K562 (cell line): Measurements from ENCODE around the gene ATP2A3. TPM values are rescaled to one million over a fixed set of nuclear protein-coding genes. Genes with fewer than 3 reads are reported as not detected.

Experiments
- ATAC-seq: fragments of 200-7000 bp; cut with Tn5 transposase; 3 replicates; pipeline ENCODE4 v1.9.1; 2020; ENCODE audit warnings: moderate library complexity
- BruUV-seq: library from RNA; stranded (reverse); fragments of 400-500 nt; replicated peaks from 2 replicates; lab custom pipeline; 2021; lab: Mats Ljungman, UMichigan
- CTCF ChIA-PET: fragments of 300-600 bp; formaldehyde crosslinking; extraction: SDS; loops from one replicate; lab custom pipeline; 2021; ENCODE audit warnings: low intra/inter-chr PET ratio; lab: Yijun Ruan, JAX
- POLR2A ChIA-PET: fragments of 300-600, 350-650 bp; sonication (Branson Sonifier 250); formaldehyde crosslinking; extraction: SDS; loops from one replicate; lab custom pipeline; 2021; ENCODE audit warnings: antibody characterized with exemption, inconsistent platforms; lab: Yijun Ruan, JAX
- DNase-seq, 4 experiments: peaks; one replicate each; pipeline versions ENCODE4 v3.0.0 to v3.0.0-alpha.2; 2011 to 2018; ENCODE audit warnings: low spot score in 3 of 4, mixed read lengths in 3 of 4; ENCODE audit errors: extremely low read depth in 1 of 4
- FAIRE-seq: peaks from 2 replicates; lab custom pipeline; 2011; peaks lifted over from hg19 to GRCh38; lab: Jason Lieb, UNC
- H2AFZ ChIP-seq: 2 replicates; pipeline ENCODE4 v1.6.0; 2011; ENCODE audit warnings: low read depth, low read length, control low read depth, inconsistent platforms
- H3K27ac ChIP-seq: fragments of 200-600 bp; 3 replicates; pipeline ENCODE4 v1.8.0; 2011; ENCODE audit warnings: low read depth, mild to moderate bottlenecking, control low read depth, inconsistent platforms, low read length, moderate library complexity, mixed read lengths; ENCODE audit errors: extremely low read depth
- H3K27me3 ChIP-seq, 2 experiments: fragments of 300-600 bp in 1 of 2; 2 replicates in 1 of 2; 3 replicates in 1 of 2; pipeline versions ENCODE4 v1.6.0 to v1.8.0; 2011; ENCODE audit warnings: inconsistent platforms in 2 of 2, low read length in 2 of 2, mild to moderate bottlenecking in 1 of 2, mixed read lengths in 1 of 2, moderate library complexity in 1 of 2; ENCODE audit not compliant: control insufficient read depth in 2 of 2, insufficient read depth in 2 of 2
- H3K36me3 ChIP-seq: fragments of 300-600 bp; 3 replicates; pipeline ENCODE4 v1.8.0; 2011; ENCODE audit warnings: mild to moderate bottlenecking, low read length, inconsistent platforms; ENCODE audit not compliant: control insufficient read depth, insufficient read depth
- H3K4me1 ChIP-seq, 2 experiments: fragments of 200-600 bp in 1 of 2; replicated peaks in 1 of 2; 2 replicates in 1 of 2; 3 replicates in 1 of 2; pipeline versions ENCODE4 v1.5.1 to v1.8.0; 2011; ENCODE audit warnings: inconsistent platforms in 2 of 2, low read length in 2 of 2, mild to moderate bottlenecking in 1 of 2, mixed read lengths in 1 of 2, moderate library complexity in 1 of 2; ENCODE audit not compliant: control insufficient read depth in 2 of 2, insufficient read depth in 2 of 2
- H3K4me2 ChIP-seq: 2 replicates; pipeline ENCODE4 v1.6.1; 2011; ENCODE audit warnings: low read length, control low read depth, inconsistent platforms, mixed read lengths; ENCODE audit not compliant: insufficient read depth
- H3K4me3 ChIP-seq: fragments of 200-600 bp; sonication (generic), shearing (Covaris generic); 2 replicates; pipeline ENCODE4 v1.5.1; 2016; ENCODE audit warnings: control low read depth, inconsistent platforms
- H3K79me2 ChIP-seq: fragments of 200-600 bp; 3 replicates; pipeline ENCODE4 v1.8.0; 2011; ENCODE audit warnings: low read length, inconsistent platforms; ENCODE audit not compliant: control insufficient read depth, insufficient read depth
- H3K9ac ChIP-seq, 2 experiments: 2 replicates each; pipeline versions ENCODE4 v1.6.0 to v1.6.1; 2011; ENCODE audit warnings: low read depth in 2 of 2, low read length in 2 of 2, control low read depth in 1 of 2, inconsistent platforms in 1 of 2, mild to moderate bottlenecking in 1 of 2, mixed read lengths in 1 of 2; ENCODE audit not compliant: insufficient read depth in 1 of 2
- H3K9me1 ChIP-seq: one replicate; pipeline ENCODE4 v1.6.0; 2011; ENCODE audit warnings: inconsistent platforms, mild to moderate bottlenecking, low read length, moderate library complexity; ENCODE audit not compliant: control insufficient read depth, insufficient read depth
- H3K9me3 ChIP-seq: replicated peaks from 2 replicates; pipeline ENCODE4 v1.5.1; 2011; ENCODE audit warnings: low read depth, low read length, inconsistent platforms; ENCODE audit not compliant: control insufficient read depth, insufficient read depth
- H4K20me1 ChIP-seq: replicated peaks from 2 replicates; pipeline ENCODE4 v1.6.1; 2011; ENCODE audit warnings: low read length, inconsistent platforms, mixed read lengths; ENCODE audit not compliant: control insufficient read depth, insufficient read depth
- ARID1B ChIP-seq: fragments of 450-650 bp; IDR thresholded peaks from 2 replicates; pipeline ENCODE4 v1.6.1; 2016; ENCODE audit warnings: antibody characterized with exemption, mild to moderate bottlenecking, inconsistent platforms
- CBFA2T3 ChIP-seq: fragments of 450-650 bp; IDR thresholded peaks from 2 replicates; pipeline ENCODE4 v1.6.1; 2017
- DACH1 ChIP-seq: fragments of 450-650 bp; IDR thresholded peaks from 2 replicates; pipeline ENCODE4 v1.6.1; 2018; ENCODE audit not compliant: partially characterized antibody
- DPF2 ChIP-seq: fragments of 450-650 bp; IDR thresholded peaks from 2 replicates; pipeline ENCODE4 v1.6.1; 2016
- EP400 ChIP-seq: fragments of 450-650 bp; IDR thresholded peaks from 2 replicates; pipeline ENCODE4 v1.6.1; 2017; ENCODE audit warnings: antibody characterized with exemption, mild to moderate bottlenecking, moderate library complexity
- EWSR1 ChIP-seq: fragments of 450-650 bp; IDR thresholded peaks from 2 replicates; pipeline ENCODE4 v1.6.1; 2018; ENCODE audit warnings: borderline replicate concordance, mild to moderate bottlenecking, low read depth, moderate library complexity; ENCODE audit not compliant: partially characterized antibody
- GABPB1 ChIP-seq: sonication (generic); formaldehyde crosslinking; IDR thresholded peaks from 2 replicates; pipeline ENCODE4 v1.8.0; 2022; ENCODE audit warnings: mild to moderate bottlenecking, missing genetic modification reagents
- GATA2 ChIP-seq: sonication (generic); formaldehyde crosslinking; IDR thresholded peaks from 2 replicates; pipeline ENCODE4 v1.4.0; 2020; ENCODE audit warnings: mild to moderate bottlenecking, missing genetic modification reagents
- IFI16 ChIP-seq: fragments of 250-450 bp; sonication (Bioruptor Pico); IDR thresholded peaks from 2 replicates; pipeline ENCODE4 v2.1.2; 2022; ENCODE audit warnings: mild to moderate bottlenecking, inconsistent platforms
- KLF16 ChIP-seq: IDR thresholded peaks from 2 replicates; pipeline ENCODE4 v1.6.1; 2016; ENCODE audit warnings: antibody characterized with exemption
- L3MBTL2 ChIP-seq: fragments of 450-650 bp; IDR thresholded peaks from 2 replicates; pipeline ENCODE4 v1.6.1; 2016; ENCODE audit warnings: mild to moderate bottlenecking, moderate library complexity
- MAZ ChIP-seq, 2 experiments: fragments of 450-650 bp in 1 of 2; sonication (generic) in 1 of 2; formaldehyde crosslinking; IDR thresholded peaks in 1 of 2; conservative IDR thresholded peaks in 1 of 2; 2 replicates each; pipeline versions ENCODE4 v1.4.0 to v1.5.0; 2020; ENCODE audit warnings: mild to moderate bottlenecking in 1 of 2, missing genetic modification reagents in 1 of 2
- NCOR1 ChIP-seq: fragments of 450-650 bp; IDR thresholded peaks from 2 replicates; pipeline ENCODE4 v1.6.1; 2016; ENCODE audit warnings: mild to moderate bottlenecking, moderate library complexity
- RCOR1 ChIP-seq, 2 experiments: IDR thresholded peaks; 2 replicates each; pipeline ENCODE4 v1.6.1; 2012; ENCODE audit warnings: low read depth in 2 of 2, low read length in 2 of 2, borderline replicate concordance in 1 of 2, improper control_type of control experiment in 1 of 2
- SMAD4 ChIP-seq: fragments of 250-450 bp; sonication (Bioruptor Pico); conservative IDR thresholded peaks from 2 replicates; pipeline ENCODE4 v1.8.0; 2021; ENCODE audit warnings: inconsistent platforms, mild to moderate bottlenecking, moderate library complexity
- SMARCE1 ChIP-seq: fragments of 450-650 bp; IDR thresholded peaks from 2 replicates; pipeline ENCODE4 v1.7.1; 2016; ENCODE audit warnings: mild to moderate bottlenecking
- TBL1XR1 ChIP-seq, 2 experiments: IDR thresholded peaks; 2 replicates each; pipeline ENCODE4 v1.6.1; 2012; ENCODE audit warnings: improper control_type of control experiment in 2 of 2, low read length in 2 of 2, mild to moderate bottlenecking in 1 of 2
- TCF3 ChIP-seq: sonication (generic); formaldehyde crosslinking; IDR thresholded peaks from 2 replicates; pipeline ENCODE4 v1.4.0; 2020; ENCODE audit warnings: mild to moderate bottlenecking, missing genetic modification reagents
- TRIM24 ChIP-seq, 2 experiments: fragments of 450-650 bp; IDR thresholded peaks; 2 replicates each; pipeline ENCODE4 v1.6.1; 2016
- TSC22D4 ChIP-seq: fragments of 450-650 bp; IDR thresholded peaks from 2 replicates; pipeline ENCODE4 v1.6.1; 2016; ENCODE audit warnings: missing genetic modification characterization, missing biosample characterization, control low read depth
- ZBED1 ChIP-seq: IDR thresholded peaks from 2 replicates; pipeline ENCODE4 v1.6.1; 2014
- ZBTB7A ChIP-seq: IDR thresholded peaks from 2 replicates; pipeline ENCODE4 v1.6.1; 2011; ENCODE audit warnings: low read depth, mild to moderate bottlenecking, low read length, moderate library complexity, borderline replicate concordance; ENCODE audit not compliant: control insufficient read depth
- ZNF263 ChIP-seq: sonication (generic); formaldehyde crosslinking; IDR thresholded peaks from 2 replicates; pipeline ENCODE4 v1.8.0; 2022; ENCODE audit warnings: mild to moderate bottlenecking, missing genetic modification reagents, borderline replicate concordance
- ZNF384 ChIP-seq: IDR thresholded peaks from 2 replicates; pipeline ENCODE4 v1.6.1; 2012; ENCODE audit warnings: low read depth, low read length, improper control_type of control experiment
- ZNF766 ChIP-seq: fragments of 200-800 bp; sonication (Bioruptor generic); conservative IDR thresholded peaks from 2 replicates; pipeline ENCODE4 v1.6.1; 2016; ENCODE audit warnings: missing genetic modification characterization, missing compliant biosample characterization
- WGBS: fragments of 100-300 bp; shearing (Covaris generic); methylation state at CpG from one replicate; pipeline ENCODE4 v1.1.6; 2016; ENCODE audit warnings: low coverage, mixed read lengths; ENCODE audit not compliant: insufficient coverage; ENCODE audit errors: missing lambda C conversion rate; 5-methylcytosine and 5-hydroxymethylcytosine counted together
- in situ Hi-C: fragments of 300-500 bp; cut with MboI; formaldehyde crosslinking; loops from 4 replicates; pipeline ENCODE4 v1.15.0; 2018; ENCODE audit warnings: inconsistent platforms, mixed read lengths
- intact Hi-C: fragments of 100-400 bp; cut with micrococcal nuclease; formaldehyde crosslinking; loops from 2 replicates; pipeline ENCODE4 v1.14.2; 2022
- polyA plus RNA-seq, 8 experiments: library from polyadenylated mRNA; depleted of rRNA in 4 of 8; stranded (reverse) in 5 of 8; unstranded in 3 of 8; fragments of >200 nt; fragmentation: Nextera tagmentation in 2 of 8; fragmentation: Illumina TruSeq in 1 of 8; extraction: Ambion mirVana in 2 of 8; extraction: Trizol in 1 of 8; gene quantifications; 2 replicates each; pipeline versions ENCODE4 v1.2.1 to v1.2.3, GENCODE V29; 2011 to 2014; ENCODE audit warnings: inconsistent platforms in 1 of 8, missing spikeins in 1 of 8
- total RNA-seq, 7 experiments: library from RNA; depleted of rRNA in 6 of 7; stranded (reverse); fragments of >200 nt in 6 of 7; fragmentation: Illumina TruSeq in 2 of 7; extraction: Trizol in 2 of 7; gene quantifications; 2 replicates each; pipeline versions ENCODE4 v1.2.1 to v1.2.3, GENCODE V29; 2011 to 2021; ENCODE audit warnings: low replicate concordance in 1 of 7

ATP2A3 gene
- total and polyA plus RNA-seq, 9 of the 15 experiments (the other 6 are each of a cell fraction or from before 2014, with no cell fraction given), result 0.65 to 103 (median 31.3) TPM

DNA sequence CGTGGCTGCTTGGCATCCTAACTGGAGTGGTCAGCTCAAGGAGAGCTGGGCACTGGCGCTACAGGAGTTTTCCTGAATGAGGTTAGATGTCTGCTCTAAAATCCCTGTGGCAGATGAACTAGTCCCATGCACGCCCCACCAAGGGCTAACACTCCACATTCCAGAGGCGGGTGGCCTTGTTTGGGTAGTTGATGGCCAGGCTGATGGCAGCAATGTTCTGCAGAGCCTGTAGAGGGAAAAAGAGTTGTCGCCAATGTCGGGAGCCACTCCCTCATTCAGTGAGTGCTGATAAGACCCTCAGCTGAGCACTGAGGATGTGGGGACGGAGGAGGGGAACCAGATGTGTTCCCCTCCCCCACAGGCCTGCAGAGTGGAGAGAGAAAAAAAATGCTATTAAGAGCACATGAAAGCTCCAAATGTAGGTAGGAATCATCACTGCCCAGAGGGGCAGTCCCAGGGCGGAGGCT lies 42.5 kb upstream of the ATP2A3 start:
- POLR2A ChIA-PET, result interaction anchor here (0.7 to 2.9 kb wide), 2 partner anchors 10 to 89 kb away, joined by 6 to 11 read pairs; no protein-coding TSS in a partner anchor
- TF ChIP-seq ZNF384 (peak; percentile 86), ARID1B (peak; percentile 63), SMARCE1 (peak; percentile 29; the same call in 1 of the 2 replicates), ZBED1 (peak; percentile 53; the same call in 1 of the 2 replicates), CBFA2T3 (peak; percentile 83), GABPB1 (CRISPR knock-in tag) (0 out of 2 replicates have a peak, but pooled peaks have one; percentile 39), EP400 (peak; percentile 15; the same call in 1 of the 2 replicates), TCF3 (CRISPR knock-in tag) (peak; percentile 60), NCOR1 (peak; percentile 49), IFI16 (CRISPR knock-in tag) (no peak), TRIM24 (IDR thresholded peaks at IDR 0.05) (peak in 1 of 2 experiments; percentile 60; a peak in 2 of 4 replicates), ZBTB7A (peak; percentile 82), ZNF766 (peak; percentile 33; the same call in 1 of the 2 replicates), SMAD4 (peak; percentile 64), EWSR1 (no peak), KLF16 (peak; percentile 82), GATA2 (CRISPR knock-in tag) (peak; percentile 51; the same call in 1 of the 2 replicates), TBL1XR1 (IDR thresholded peaks at IDR 0.05; ENCODE audit: low read length in 2 of 2) (peak in 1 of 2 experiments; percentile 47; a peak in 1 of 4 replicates), L3MBTL2 (peak; percentile 30; the same call in 1 of the 2 replicates), MAZ (CRISPR knock-in tag; conservative IDR thresholded peaks at IDR 0.05 in 1 of 2, IDR thresholded peaks at IDR 0.05 in 1 of 2) (0 out of 4 replicates have a peak, but pooled peaks of 1 of the 2 experiments have one; percentile 41), DACH1 (peak; percentile 83), ZNF263 (CRISPR knock-in tag) (peak; percentile 68; the same call in 1 of the 2 replicates), RCOR1 (IDR thresholded peaks at IDR 0.05; ENCODE audit: borderline replicate concordance in 1 of 2, low read depth in 2 of 2, low read length in 2 of 2) (peak in 1 of 2 experiments; percentile 86; a peak in 2 of 4 replicates), TSC22D4 (tag) (no peak), DPF2 (peak; percentile 70; the same call in 1 of the 2 replicates)

More for the DNA sequence above, 42.5 kb upstream of the ATP2A3 start:
- H3K4me3 ChIP-seq, result no peak overlapping the region
- peaks cover 43 to 54% of the 10 kb centered on the region in 2 experiments for H3K4me1 ChIP-seq
- no peaks in the 10 kb centered on the region for H3K9me3 ChIP-seq
- H3K27me3 ChIP-seq, result no peaks in the 10 kb centered on the region
- H3K4me2 ChIP-seq, result peak overlapping the region; percentile 51
- intact Hi-C loops, result loop anchor here (2.0 to 10.0 kb wide), 2 partner anchors 72 to 162 kb away; partner anchors contain the start of gene NCBP3
- in situ Hi-C loops, result loop anchor here (10.0 kb wide), 1 partner anchor 92 kb away; the partner anchor contains the start of gene P2RX1
- no peaks in the 10 kb centered on the region for H4K20me1 ChIP-seq
- H3K9ac ChIP-seq, result peak overlapping the region; percentile 42 to 80; a peak in 2 of 4 replicates
- no TSS peak for BruUV-seq
- peaks cover 4% of the 10 kb centered on the region for H3K9me1 ChIP-seq
- CTCF ChIA-PET, result interaction anchor here (0.6 to 0.7 kb wide), 2 partner anchors 114 to 144 kb away, joined by 3 read pairs; partner anchors contain the start of gene CAMKK1
- DNase-seq, result peak; percentile 58 to 86 (median 76)
- 32% methylated on average over 6 of the region's 8 CpGs for WGBS
- no peaks in the 10 kb centered on the region for H3K79me2 ChIP-seq
- H3K36me3 ChIP-seq, result peaks cover 37% of the 10 kb centered on the region; the same call in 2 of the 3 replicates
- H2AFZ ChIP-seq, result no peak overlapping the region
- FAIRE-seq, result peak; percentile 92
- peak; percentile 76 for ATAC-seq
- H3K27ac ChIP-seq, result peak overlapping the region; percentile 75
